Heart right ventricle (tissue), 16 donors: ENCODE results near the gene ZNF3. TPM values are rescaled to one million over a fixed set of nuclear protein-coding genes. Genes with fewer than 3 reads are reported as not detected.

ENCODE experiments used
- ATAC-seq, 8 donors: fragments of 200-7000 bp; cut with Tn5 transposase; one replicate each; pipeline ENCODE4 v1.9.1; 2020; ENCODE audit warnings: mild to moderate bottlenecking in 8 of 8, moderate library complexity in 8 of 8, moderate number of reproducible peaks in 1 of 8
- DNase-seq, 2 donors: peaks; one replicate each; pipeline ENCODE4 v3.0.0-alpha.2; 2020
- H3K27ac ChIP-seq, 10 donors: fragments of 200-600 bp; sonication (generic) in 2 of 10; one replicate each; pipeline versions ENCODE4 v1.5.0 to v1.8.0; 2020 to 2022; ENCODE audit warnings: mild to moderate bottlenecking in 3 of 10
- H3K27me3 ChIP-seq, 7 donors: fragments of 200-600 bp; one replicate each; pipeline ENCODE4 v1.8.0; 2021 to 2022; ENCODE audit warnings: mild to moderate bottlenecking in 2 of 7
- H3K36me3 ChIP-seq, 9 donors: fragments of 200-600 bp; sonication (generic) in 1 of 9; one replicate each; pipeline versions ENCODE4 v1.5.0 to v1.8.0; 2020 to 2022; ENCODE audit warnings: mild to moderate bottlenecking in 2 of 9
- H3K4me1 ChIP-seq, 9 donors: fragments of 200-600 bp; sonication (generic) in 1 of 9; one replicate each; pipeline versions ENCODE4 v1.5.0 to v1.8.0; 2020 to 2022; ENCODE audit warnings: mild to moderate bottlenecking in 4 of 9
- H3K4me3 ChIP-seq, 10 donors: fragments of 200-600 bp; sonication (generic) in 2 of 10; one replicate each; pipeline versions ENCODE4 v1.5.0 to v1.8.0; 2020 to 2022; ENCODE audit warnings: mild to moderate bottlenecking in 7 of 10, moderate library complexity in 2 of 10
- H3K9me3 ChIP-seq, 11 donors: fragments of 200-600 bp in 10 of 11; sonication (generic) in 2 of 11; one replicate each; pipeline versions ENCODE4 v1.5.0 to v1.8.0; 2013 to 2022; ENCODE audit warnings: mild to moderate bottlenecking in 2 of 11, control low read depth in 1 of 11, moderate library complexity in 1 of 11
- CTCF ChIP-seq, 9 donors: fragments of 200-600 bp; sonication (generic) in 2 of 9; IDR thresholded peaks; one replicate each; pipeline versions ENCODE4 v1.5.0 to v1.8.0; 2021 to 2022; ENCODE audit warnings: antibody characterized with exemption in 9 of 9, mild to moderate bottlenecking in 5 of 9, moderate library complexity in 1 of 9
- WGBS, 2 donors: extraction: QIAGEN DNeasy Blood & Tissue Kit; methylation state at CpG; one replicate each; pipeline ENCODE4 v1.1.7; 2013; ENCODE audit warnings: inconsistent platforms in 1 of 2; 5-methylcytosine and 5-hydroxymethylcytosine counted together
- intact Hi-C, 10 donors: fragments of 100-400 bp; cut with DNase I; formaldehyde crosslinking; loops; one replicate each; pipeline versions ENCODE4 v1.11.1 to v1.14.2; 2022
- polyA plus RNA-seq, 2 donors: library from polyadenylated mRNA; stranded (reverse); fragments of 200-250 nt; gene quantifications; one replicate each; pipeline ENCODE4 v1.2.3, GENCODE V29; 2013
- total RNA-seq, 10 donors: library from RNA; stranded (reverse); fragmentation: NEBNext Ultra II Directional in 3 of 10; extraction: Animal tissue kit (Norgen Biotek cat#: 25700) in 3 of 10; gene quantifications; one replicate each; pipeline versions ENCODE4 v1.2.1 to v1.2.4, GENCODE V29; 2021 to 2023
- donor health status: Arrhythmogenic right ventricular cardiomyopathy.
- donor health status: ischemic (EF 13 %, LVEDD 7.1; RV severe dilation, severe dysfunction).
- donor health status: healthy with polysubstance abuse.
- donor health status: DM: no; HTN: yes; CAD: no.
- donor health status: DM: no; HTN: no; CAD: no.
- donor health status: ischemic (EF 25% LVEDD 6.9; RV normal size, moderate dysfunction).
- donor health status: ischemic (EF 25% LVEDD 5.7; RV mildly dilated, moderate dysfunction).
- donor health status: healthy.
- donor health status: DM: yes; HTN: yes; CAD: no.
- donor health status: Ischemic cardiomyopathy.
- donor health status: ischemic (EF 35%, LVEDD 5.7; RV mildly dilated, moderate dysfunction).
- donor health status: nonischemic (EF 11% LVEDD 7.7; RV severe dilation, severe dysfunction).
- donor health status: DM: yes; HTN: yes; CAD: no.
- donor health status: PGD.
- donor health status: ischemic (EF 29% LVEDD 5.4; RV normal size, mild dysfunction).
- donor health status: nonischemic (EF 23%, LVEDD 6.1; RV moderate dilation, normal function).

Gene ZNF3
- total and polyA plus RNA-seq, 12 donors, result 9.0 to 17.8 (median 15.3) TPM

- Histone ChIP-seq H3K36me3 (peaks cover 0 to 38% (median under 1%) of the 10 kb centered on the region in 9 donors), H3K9me3 (no peaks in the 10 kb centered on the region), H3K4me1 (peaks cover 0 to 4% (median 0%) of the 10 kb centered on the region in 9 donors), H3K4me3 (no peak overlapping the region), H3K27me3 (no peaks in the 10 kb centered on the region), H3K27ac (no peak overlapping the region)
- DNase-seq (no peak), ATAC-seq (no peak)
- no peak for TF ChIP-seq CTCF (IDR thresholded peaks at IDR 0.05)
- 76 to 80% methylated on average over 7 of the region's 7 CpGs for WGBS, 2 donors
- intact Hi-C loops, result no loop called here
Measured at GRCh38 chr7:100040575-100040974, 40.9 kb downstream of the ZNF3 start.

DNA sequence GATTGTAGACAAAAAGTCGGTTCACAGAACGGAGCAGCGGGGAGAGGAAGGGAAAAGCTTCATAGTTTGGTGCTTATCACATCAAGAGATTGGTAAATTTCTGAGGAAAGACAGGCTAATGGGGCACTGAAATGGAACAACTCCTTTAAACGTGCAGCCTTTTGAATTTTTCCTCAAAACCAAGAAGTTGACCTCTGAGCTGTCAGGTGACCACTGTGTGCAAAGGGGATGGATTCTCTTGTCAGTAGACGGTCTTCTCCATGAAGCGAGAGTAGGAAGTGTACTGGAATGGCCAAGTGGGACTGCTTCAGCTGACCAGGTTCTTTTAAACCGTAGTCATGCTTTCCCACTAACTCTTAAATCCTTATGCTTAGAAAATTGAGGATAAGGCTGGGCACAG lies 43.2 kb downstream of the ZNF3 start:
- 96% methylated on average over 7 of the region's 7 CpGs for WGBS, 2 donors
- no peak for TF ChIP-seq CTCF (IDR thresholded peaks at IDR 0.05)
- H3K27ac ChIP-seq, result no peak overlapping the region
- ATAC-seq (no peak), DNase-seq (no peak)
- intact Hi-C loops, result no loop called here
- H3K36me3 ChIP-seq, result peaks cover 0 to 60% (median 18%) of the 10 kb centered on the region in 9 donors
- H3K27me3 ChIP-seq, result no peaks in the 10 kb centered on the region
- no peaks in the 10 kb centered on the region for H3K9me3 ChIP-seq
- H3K4me3 ChIP-seq, result no peak overlapping the region
- H3K4me1 ChIP-seq, result peaks cover 0 to 4% (median 0%) of the 10 kb centered on the region in 9 donors

DNA sequence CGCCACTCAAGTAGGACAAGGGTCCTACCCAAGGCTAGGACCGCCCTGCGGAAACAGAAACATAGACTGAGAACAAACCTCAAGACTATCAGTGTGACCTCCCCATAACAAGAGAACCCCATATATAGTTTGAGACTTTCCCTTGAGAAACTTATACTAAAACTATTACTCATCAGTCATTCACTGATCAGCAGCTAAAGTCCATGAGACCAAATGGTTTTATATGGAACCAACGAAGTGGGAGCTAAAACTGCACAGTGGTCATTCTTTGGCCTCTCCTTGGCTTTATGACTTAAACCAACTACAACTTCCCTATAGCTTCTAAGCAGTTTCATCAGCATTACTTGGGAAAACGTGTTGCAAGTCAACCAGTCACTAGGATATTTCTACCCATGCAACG lies 45.6 kb downstream of the ZNF3 start:
- H3K27me3 ChIP-seq, result no peaks in the 10 kb centered on the region
- intact Hi-C loops, result no loop called here
- ATAC-seq (no peak), DNase-seq (no peak)
- H3K4me3 ChIP-seq, result no peak overlapping the region
- no peaks in the 10 kb centered on the region for H3K9me3 ChIP-seq
- 88 to 99% methylated on average over 6 of the region's 6 CpGs for WGBS, 2 donors
- peaks cover 0 to 4% (median 0%) of the 10 kb centered on the region in 9 donors for H3K4me1 ChIP-seq
- H3K36me3 ChIP-seq, result peaks cover 0 to 79% (median 36%) of the 10 kb centered on the region in 9 donors
- H3K27ac ChIP-seq, result no peak overlapping the region
- no peak for TF ChIP-seq CTCF (IDR thresholded peaks at IDR 0.05)

DNA sequence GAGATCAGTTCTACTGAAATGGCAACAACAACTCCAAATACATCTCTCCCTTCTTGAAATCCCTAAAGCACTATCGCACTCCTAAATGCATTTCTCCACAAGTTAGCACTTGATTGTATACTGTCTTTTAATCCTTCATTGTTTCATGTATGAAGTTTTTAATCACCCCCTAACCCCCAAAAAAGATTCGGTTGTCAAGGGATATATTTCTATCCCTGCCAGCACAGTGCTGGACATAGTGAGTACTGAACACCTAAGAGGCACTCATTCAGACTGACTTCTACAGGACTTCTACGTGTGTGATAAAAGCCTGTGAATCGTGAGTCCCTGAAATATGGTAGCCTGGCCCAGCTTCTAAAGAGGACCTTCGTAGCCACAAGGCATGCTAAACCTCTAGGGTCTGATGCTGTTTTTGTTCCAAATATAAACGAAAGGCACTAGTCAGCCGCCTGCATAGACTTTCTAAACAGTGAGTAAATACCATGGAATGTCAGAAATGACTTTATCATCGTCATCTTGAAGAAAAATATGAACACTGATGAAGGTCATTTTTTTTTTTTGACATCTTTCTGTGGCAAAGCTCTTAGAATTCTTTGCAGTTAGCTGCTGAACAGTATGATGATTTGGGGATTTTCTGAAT lies 46.5 kb downstream of the ZNF3 start:
- DNase-seq, result no peak
- no peak for TF ChIP-seq CTCF (IDR thresholded peaks at IDR 0.05)
- Histone ChIP-seq H3K27ac (no peak overlapping the region), H3K36me3 (peaks cover 0 to 88% (median 39%) of the 10 kb centered on the region in 9 donors), H3K4me3 (no peak overlapping the region), H3K4me1 (peaks cover 0 to 4% (median 0%) of the 10 kb centered on the region in 9 donors), H3K27me3 (no peaks in the 10 kb centered on the region), H3K9me3 (no peaks in the 10 kb centered on the region)
- intact Hi-C loops, result no loop called here
- WGBS, 2 donors, result 84 to 93% methylated on average over 8 of the region's 8 CpGs
- ATAC-seq, result no peak
